Kidney (tissue), 14 donors: ENCODE measurements around the gene IBA57. TPM values are rescaled to one million over a fixed set of nuclear protein-coding genes. Genes with fewer than 3 reads are reported as not detected.

Source experiments
- DNase-seq, 5 donors: peaks; one replicate each; pipeline ENCODE4 v3.0.0-alpha.2; 2013 to 2020
- FAIRE-seq: peaks from 2 replicates; lab custom pipeline; 2012; peaks lifted over from hg19 to GRCh38; lab: Jason Lieb, UNC
- H3K27ac ChIP-seq, 2 donors: one replicate each; pipeline ENCODE4 v1.7.0; 2013; ENCODE audit warnings: low read depth in 2 of 2, low read length in 2 of 2, inconsistent platforms in 1 of 2
- H3K27me3 ChIP-seq: one replicate; pipeline ENCODE4 v1.7.1; 2013; ENCODE audit warnings: low read length, inconsistent platforms; ENCODE audit not compliant: control insufficient read depth, insufficient read depth
- H3K36me3 ChIP-seq, 3 donors: one replicate each; pipeline versions ENCODE4 v1.7.0 to v1.7.1; 2013; ENCODE audit warnings: low read length in 3 of 3, control low read depth in 1 of 3, inconsistent platforms in 1 of 3; ENCODE audit not compliant: insufficient read depth in 3 of 3, control insufficient read depth in 2 of 3
- H3K4me1 ChIP-seq, 3 donors: one replicate each; pipeline versions ENCODE4 v1.7.0 to v1.7.1; 2013; ENCODE audit warnings: low read length in 3 of 3, inconsistent platforms in 1 of 3, low read depth in 1 of 3; ENCODE audit not compliant: control insufficient read depth in 2 of 3, insufficient read depth in 2 of 3
- H3K4me3 ChIP-seq, 3 donors: one replicate each; pipeline versions ENCODE4 v1.7.0 to v1.8.1; 2013; ENCODE audit warnings: low read length in 3 of 3, control low read depth in 1 of 3, inconsistent platforms in 1 of 3
- H3K9ac ChIP-seq, 3 donors: one replicate each; pipeline versions ENCODE4 v1.7.0 to v1.7.1; 2013; ENCODE audit warnings: low read length in 3 of 3, control low read depth in 1 of 3, inconsistent platforms in 1 of 3
- H3K9me3 ChIP-seq, 3 donors: one replicate each; pipeline versions ENCODE4 v1.7.0 to v1.7.1; 2013; ENCODE audit warnings: low read length in 3 of 3, control low read depth in 1 of 3, inconsistent platforms in 1 of 3; ENCODE audit not compliant: control insufficient read depth in 2 of 3, insufficient read depth in 1 of 3
- CTCF ChIP-seq: IDR thresholded peaks from 3 replicates; pipeline ENCODE4 v1.5.1; 2012; ENCODE audit warnings: mild to moderate bottlenecking, moderate library complexity, borderline replicate concordance; ENCODE audit not compliant: insufficient read depth; ENCODE audit errors: extremely low read depth
- intact Hi-C: fragments of 100-400 bp; cut with DNase I; formaldehyde crosslinking; loops from one replicate; pipeline ENCODE4 v1.11.1; 2022
- polyA plus RNA-seq: library from polyadenylated mRNA; stranded (reverse); fragments of 350-450 nt; fragmentation: Illumina TruSeq; extraction: RNeasy Lipid Tissue Mini Kit (QIAGEN cat#74804); gene quantifications from one replicate; pipeline ENCODE4 v1.2.3, GENCODE V29; 2014; ENCODE audit warnings: low read depth, low replicate concordance; ENCODE audit not compliant: insufficient read depth
- total RNA-seq: library from RNA; stranded (reverse); fragmentation: NEBNext Ultra II Directional; extraction: Animal tissue kit (Norgen Biotek cat#: 25700); gene quantifications from one replicate; pipeline ENCODE4 v1.2.1, GENCODE V29; 2021
- donor health status: control.
- donor health status: control.
- donor health status: control.
- donor health status: control.
- donor health status: control.
- donor health status: DM: yes; HTN: yes; CAD: no.
- donor health status: Normal renal cell carcinoma (clear cell type).

IBA57 gene
- total and polyA plus RNA-seq, 2 donors from 2014 or later: 4.7 to 13.0 TPM

- no peak overlapping the region for H3K9ac ChIP-seq
- FAIRE-seq: no peak
- peaks cover 0 to 44% (median 18%) of the 10 kb centered on the region in 3 donors for H3K4me1 ChIP-seq
- no peak for TF ChIP-seq CTCF
- H3K9me3 ChIP-seq: no peaks in the 10 kb centered on the region
- H3K27ac ChIP-seq: peak overlapping the region in 1 of 2 donors; percentile 7
- peaks cover 0 to 13% (median 0%) of the 10 kb centered on the region in 3 donors for H3K36me3 ChIP-seq
- H3K27me3 ChIP-seq: no peaks in the 10 kb centered on the region
- H3K4me3 ChIP-seq: no peak overlapping the region
- intact Hi-C loops: no loop called here
- DNase-seq: peak in 2 of 5 donors; percentile 36 to 71
Measured at GRCh38 chr1:228147151-228147693, 18.4 kb upstream of the IBA57 start.

DNA sequence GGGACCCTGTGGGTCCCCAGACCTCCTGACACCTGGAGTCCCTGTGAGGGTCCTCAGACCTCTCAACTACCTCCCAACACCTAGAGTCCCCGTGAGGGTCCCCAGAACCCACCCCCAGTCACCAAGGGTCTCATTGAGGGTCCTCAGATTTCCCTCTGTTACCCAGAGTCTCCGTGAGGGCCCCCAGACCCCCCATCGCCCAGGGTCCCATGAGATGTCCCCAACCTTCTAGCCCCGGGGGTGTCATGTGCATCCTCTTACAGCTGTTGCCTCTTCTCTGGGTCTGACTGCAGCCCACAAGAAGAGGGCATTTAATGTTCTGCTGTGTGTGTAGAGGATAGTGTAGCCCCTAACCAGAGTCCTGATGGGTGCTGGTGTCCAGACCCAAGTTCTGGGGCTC is 17.8 kb upstream of the IBA57 start:
- no peak for FAIRE-seq
- H3K9ac ChIP-seq: no peak overlapping the region
- TF ChIP-seq CTCF: no peak
- no peak overlapping the region for H3K27ac ChIP-seq
- H3K4me1 ChIP-seq: peaks cover 0 to 39% (median 13%) of the 10 kb centered on the region in 3 donors
- peak in 2 of 5 donors; percentile 29 to 51 for DNase-seq
- peaks cover 0 to 13% (median 0%) of the 10 kb centered on the region in 3 donors for H3K36me3 ChIP-seq
- H3K4me3 ChIP-seq: no peak overlapping the region
- H3K9me3 ChIP-seq: no peaks in the 10 kb centered on the region
- intact Hi-C loops: no loop called here
- no peaks in the 10 kb centered on the region for H3K27me3 ChIP-seq

DNA sequence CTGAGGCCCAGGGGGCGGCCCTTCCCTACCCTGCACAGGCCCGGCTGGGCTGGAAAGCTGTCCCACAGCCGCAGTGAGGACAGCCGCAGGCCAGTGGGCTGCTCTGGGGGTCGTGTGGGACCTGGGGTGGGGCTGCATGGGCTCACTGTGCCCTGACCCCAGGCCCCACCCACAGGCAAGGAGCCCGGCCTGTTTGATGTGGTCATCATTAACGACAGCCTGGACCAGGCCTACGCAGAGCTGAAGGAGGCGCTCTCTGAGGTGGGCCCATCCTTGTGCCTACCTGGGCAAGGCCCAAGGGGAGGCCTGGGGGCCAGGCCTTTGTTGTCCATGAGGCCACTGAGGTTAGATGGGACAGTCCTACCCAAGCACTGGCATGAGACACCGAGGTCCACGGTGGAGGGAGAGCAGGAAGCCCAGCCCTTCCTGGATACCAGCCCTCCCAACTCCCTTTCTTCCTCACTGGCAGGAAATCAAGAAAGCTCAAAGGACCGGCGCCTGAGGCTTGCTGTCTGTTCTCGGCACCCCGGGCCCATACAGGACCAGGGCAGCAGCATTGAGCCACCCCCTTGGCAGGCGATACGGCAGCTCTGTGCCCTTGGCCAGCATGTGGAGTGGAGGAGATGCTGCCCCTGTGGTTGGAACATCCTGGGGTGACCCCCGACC is 17.3 kb upstream of the IBA57 start:
- H3K4me1 ChIP-seq: peaks cover 0 to 35% (median 7%) of the 10 kb centered on the region in 3 donors
- no peak for TF ChIP-seq CTCF
- intact Hi-C loops: no loop called here
- H3K27me3 ChIP-seq: no peaks in the 10 kb centered on the region
- H3K9me3 ChIP-seq: no peaks in the 10 kb centered on the region
- H3K9ac ChIP-seq: no peak overlapping the region
- DNase-seq (peak in 2 of 5 donors; percentile 41 to 68), FAIRE-seq (no peak)
- peaks cover 0 to 13% (median 0%) of the 10 kb centered on the region in 3 donors for H3K36me3 ChIP-seq
- H3K4me3 ChIP-seq: no peak overlapping the region
- peak overlapping the region in 1 of 2 donors; percentile 75 for H3K27ac ChIP-seq
